ENCODE results near the gene KANSL2. TPM values are rescaled to one million over a fixed set of nuclear protein-coding genes. Genes with fewer than 3 reads are reported as not detected.

KANSL2 gene
- total RNA-seq, 2 experiments from 2014 or later: 142 to 144 TPM

- Histone ChIP-seq H3K4me3 (ENCODE audit: low read length) (peak overlapping the region; percentile 84), H3K27ac (ENCODE audit: low read depth in 1 of 2, low read length in 2 of 2) (peak overlapping the region; percentile 97 to 99), H3K36me3 (ENCODE audit: insufficient read depth, low read length) (peaks cover 26% of the 10 kb centered on the region), H3K9me3 (ENCODE audit: control insufficient read depth in 1 of 2, insufficient read depth in 1 of 2, low read length in 2 of 2) (peaks cover 7 to 8% of the 10 kb centered on the region in 2 experiments), H3K4me1 (ENCODE audit: insufficient read depth, low read length) (peaks cover 37% of the 10 kb centered on the region), H3K27me3 (ENCODE audit: control insufficient read depth in 1 of 2, insufficient read depth in 2 of 2, low read length in 2 of 2) (no peaks in the 10 kb centered on the region)
- DNase-seq (peak in 4 of 14 experiments; percentile 6 to 54 (median 36)), ATAC-seq (ENCODE audit: poor library complexity) (no peak)
- Mint-ChIP-seq H3K9me3 (peaks cover 9% of the 10 kb centered on the region), H3K27ac (peak overlapping the region; percentile 91), H3K36me3 (ENCODE audit: low read depth) (peaks cover 44% of the 10 kb centered on the region), H3K27me3 (no peaks in the 10 kb centered on the region), H3K4me1 (ENCODE audit: low read depth) (peaks cover 41% of the 10 kb centered on the region), H3K4me3 (peak overlapping the region; percentile 88)
- no peak for TF ChIP-seq CTCF (IDR thresholded peaks at IDR 0.05)
- POLR2A ChIA-PET: interaction anchor here (0.9 to 3.6 kb wide), 3 partner anchors 35 to 135 kb away, joined by 3 to 30 read pairs (median 6); partner anchors contain the start of genes DDX23 and KANSL2
- CTCF ChIA-PET: interaction anchor here (1.1 kb wide), 1 partner anchor 518 kb away, joined by 4 read pairs; no protein-coding TSS in a partner anchor
- intact Hi-C loops (cut with DNase I, micrococcal nuclease): loop anchor here (2.0 to 5.0 kb wide), 2 partner anchors 414 to 1310 kb away; partner anchors contain the start of genes RACGAP1 (in 1 of the 2) and TUBA1B (in 1 of the 2)
Measured at GRCh38 chr12:48717252-48717695, 35.2 kb upstream of the KANSL2 start.

DNA sequence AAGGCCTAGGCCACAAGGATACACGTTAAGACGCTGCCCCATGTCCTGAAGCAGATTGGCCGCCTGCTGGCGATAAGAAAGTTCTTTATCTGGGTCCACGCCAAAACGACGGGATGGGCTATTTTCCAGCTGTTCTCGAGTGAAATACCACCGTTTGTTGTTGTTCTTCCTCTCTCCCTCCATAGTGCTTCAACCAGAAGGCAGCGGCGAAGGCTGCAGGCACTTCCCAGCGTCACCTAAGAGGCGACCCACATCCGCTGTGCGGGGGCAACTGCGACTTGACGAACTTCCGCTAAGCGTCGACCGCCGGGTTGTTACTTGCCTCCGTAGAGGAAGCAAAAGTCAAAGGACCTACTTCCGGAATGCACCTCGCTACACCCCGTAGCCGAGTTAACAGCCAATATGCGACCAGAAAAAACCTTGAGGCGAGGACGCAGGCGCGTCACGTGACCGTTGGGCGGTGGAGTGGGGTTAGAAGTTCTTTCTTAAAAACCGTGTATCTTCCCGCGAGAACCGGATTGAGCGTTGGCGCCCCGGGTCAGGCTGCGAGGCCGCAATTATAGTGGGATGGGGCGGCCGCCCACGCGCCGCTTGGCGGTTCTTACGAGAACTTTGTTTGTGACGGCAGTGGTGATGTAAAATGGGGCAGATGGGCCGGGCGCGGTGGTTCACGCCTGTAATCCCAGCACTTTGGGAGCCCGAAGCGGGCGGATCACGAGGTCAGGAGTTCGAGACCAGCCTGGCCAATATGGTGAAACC lies 34.6 kb upstream of the KANSL2 start, which contains the start of gene CCNT1:
Gene CCNT1 (minus strand): TSS at position 215 of the 759 bp plus-strand sequence. CDS start 32 bp downstream, at position 183.
- no peak for TF ChIP-seq CTCF (IDR thresholded peaks at IDR 0.05)
- Mint-ChIP-seq H3K27me3 (no peaks in the 10 kb centered on the region), H3K27ac (peak within 1 kb of the TSS; percentile 91), H3K4me3 (peak within 1 kb of the TSS; percentile 88), H3K4me1 (ENCODE audit: low read depth) (peaks cover 41% of the 10 kb centered on the region), H3K9me3 (peaks cover 9% of the 10 kb centered on the region), H3K36me3 (ENCODE audit: low read depth) (peaks cover 50% of the 10 kb centered on the region)
- ATAC-seq (ENCODE audit: poor library complexity) (peak; percentile 87), DNase-seq (peak; percentile 94 to 100 (median 97))
- intact Hi-C loops (cut with DNase I, micrococcal nuclease): loop anchor here (1.0 to 5.0 kb wide), 3 partner anchors 34 to 1311 kb away; partner anchors contain the start of genes KANSL2 (in 2 of the 2), RACGAP1 (in 1 of the 2) and TUBA1B (in 1 of the 2)
- Histone ChIP-seq H3K36me3 (ENCODE audit: insufficient read depth, low read length) (peaks cover 30% of the 10 kb centered on the region), H3K4me1 (ENCODE audit: insufficient read depth, low read length) (peaks cover 37% of the 10 kb centered on the region), H3K27ac (ENCODE audit: low read depth in 1 of 2, low read length in 2 of 2) (peak within 1 kb of the TSS; percentile 97 to 99), H3K9me3 (ENCODE audit: control insufficient read depth in 1 of 2, insufficient read depth in 1 of 2, low read length in 2 of 2) (peaks cover 7 to 8% of the 10 kb centered on the region in 2 experiments), H3K4me3 (ENCODE audit: low read length) (peak within 1 kb of the TSS; percentile 84), H3K27me3 (ENCODE audit: control insufficient read depth in 1 of 2, insufficient read depth in 2 of 2, low read length in 2 of 2) (no peaks in the 10 kb centered on the region)
- ChIA-PET CTCF (no interaction called here), POLR2A (interaction anchor here (0.9 to 3.6 kb wide), 8 partner anchors 21 to 517 kb away, joined by 3 to 30 read pairs (median 3); partner anchors contain the start of genes DDX23 and KANSL2)

- H3K27ac Mint-ChIP-seq: peak overlapping the region; percentile 91
- no peak for DNase-seq
- intact Hi-C loops (cut with DNase I, micrococcal nuclease): loop anchor here (1.0 to 5.0 kb wide), 3 partner anchors 34 to 1311 kb away; partner anchors contain the start of genes KANSL2 (in 2 of the 2), RACGAP1 (in 1 of the 2) and TUBA1B (in 1 of the 2)
- CTCF ChIA-PET: no interaction called here
- Histone ChIP-seq H3K36me3 (ENCODE audit: insufficient read depth, low read length) (peaks cover 30% of the 10 kb centered on the region), H3K27me3 (ENCODE audit: control insufficient read depth in 1 of 2, insufficient read depth in 2 of 2, low read length in 2 of 2) (no peaks in the 10 kb centered on the region), H3K4me1 (ENCODE audit: insufficient read depth, low read length) (peaks cover 37% of the 10 kb centered on the region), H3K4me3 (ENCODE audit: low read length) (peak overlapping the region; percentile 84), H3K9me3 (ENCODE audit: control insufficient read depth in 1 of 2, insufficient read depth in 1 of 2, low read length in 2 of 2) (peaks cover 7 to 8% of the 10 kb centered on the region in 2 experiments), H3K27ac (ENCODE audit: low read depth in 1 of 2, low read length in 2 of 2) (peak overlapping the region; percentile 97 to 99)
- peaks cover 46% of the 10 kb centered on the region for H3K4me1 Mint-ChIP-seq (ENCODE audit: low read depth)
- H3K27me3 Mint-ChIP-seq: no peaks in the 10 kb centered on the region
- peak; percentile 16 for ATAC-seq (ENCODE audit: poor library complexity)
- H3K4me3 Mint-ChIP-seq: peak overlapping the region; percentile 88
- no peak for TF ChIP-seq CTCF (IDR thresholded peaks at IDR 0.05)
- POLR2A ChIA-PET: interaction anchor here (0.9 to 3.6 kb wide), 8 partner anchors 20 to 517 kb away, joined by 3 to 30 read pairs (median 3); partner anchors contain the start of genes DDX23 and KANSL2
- peaks cover 55% of the 10 kb centered on the region for H3K36me3 Mint-ChIP-seq (ENCODE audit: low read depth)
- H3K9me3 Mint-ChIP-seq: peaks cover 7% of the 10 kb centered on the region
Measured at GRCh38 chr12:48716168-48716492, 34.1 kb upstream of the KANSL2 start.

All from CD4-positive, alpha-beta T cell (primary cell).